Measurements from ENCODE around the gene PRKCQ. TPM values are rescaled to one million over a fixed set of nuclear protein-coding genes. Genes with fewer than 3 reads are reported as not detected.

The PRKCQ gene
- total and polyA plus RNA-seq, 7 experiments from 2014 or later = 44.3 to 74.5 (median 65.8) TPM

GRCh38 chr10:6542999-6543430 is 37.1 kb downstream of the PRKCQ start:
- intact Hi-C loops (cut with micrococcal nuclease) = loop anchor here (1.0 to 2.0 kb wide), 11 partner anchors 13 to 340 kb away; partner anchors contain the start of gene PFKFB3 (in 1 of the 2)
- ATAC-seq = peak; percentile 90
- H3K36me3 ChIP-seq (ENCODE audit: control insufficient read depth in 2 of 3, insufficient read depth in 3 of 3, low read length in 3 of 3) = no peaks in the 10 kb centered on the region
- peaks cover 55 to 66% of the 10 kb centered on the region in 2 donors for H3K4me1 ChIP-seq (ENCODE audit: control insufficient read depth in 2 of 2, insufficient read depth in 2 of 2, low read length in 2 of 2)
- H3K9me3 ChIP-seq (ENCODE audit: control insufficient read depth in 2 of 3, low read length in 3 of 3) = no peaks in the 10 kb centered on the region
- peak in 8 of 9 donors; percentile 45 to 83 (median 78) for DNase-seq
- H3K27me3 ChIP-seq (ENCODE audit: control insufficient read depth in 2 of 2, insufficient read depth in 2 of 2, low read length in 2 of 2) = no peaks in the 10 kb centered on the region
- H3K4me3 ChIP-seq (ENCODE audit: low read length) = peak overlapping the region; percentile 64
- H3K27me3 Mint-ChIP-seq = no peaks in the 10 kb centered on the region
- ChIA-PET POLR2A (interaction anchor here (0.6 to 3.0 kb wide), 22 partner anchors 10 to 69 kb away, joined by 3 to 100 read pairs (median 6); partner anchors contain the start of gene PRKCQ), CTCF (interaction anchor here (0.6 to 2.5 kb wide), 13 partner anchors 9 to 1728 kb away, joined by 3 to 12 read pairs (median 5); partner anchors contain the start of gene PRKCQ)
- H3K27ac Mint-ChIP-seq = peak overlapping the region; percentile 97 to 100 (median 99)
- peaks cover 43 to 90% (median 76%) of the 10 kb centered on the region in 7 donors for H3K4me1 Mint-ChIP-seq
- H3K4me3 Mint-ChIP-seq = peak overlapping the region; percentile 79 to 95 (median 88)
- H3K27ac ChIP-seq (ENCODE audit: low read depth, low read length) = peak overlapping the region; percentile 73
- H3K9me3 Mint-ChIP-seq = peaks cover 0 to 4% (median 0%) of the 10 kb centered on the region in 11 donors
- peaks cover 7 to 32% (median 15%) of the 10 kb centered on the region in 5 donors for H3K36me3 Mint-ChIP-seq

DNA sequence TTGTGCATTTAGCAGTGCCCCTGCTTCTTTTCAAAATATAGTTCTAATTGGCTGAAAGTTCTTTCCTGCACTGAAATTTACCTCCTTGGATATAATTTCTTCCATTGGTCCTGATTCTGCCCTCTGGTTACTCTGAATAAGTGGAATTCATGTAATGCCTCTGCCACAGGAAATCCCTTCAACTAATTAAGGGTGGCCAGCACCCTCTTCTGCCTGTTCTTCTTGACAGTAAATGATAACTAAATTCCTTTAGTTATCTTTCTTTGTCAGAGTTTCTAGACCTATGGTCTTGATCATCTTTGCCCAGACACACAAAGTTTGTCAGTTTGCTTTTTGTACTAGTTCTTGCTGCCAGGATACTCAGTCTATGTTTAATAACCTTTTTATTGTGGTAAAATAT is 40.2 kb downstream of the PRKCQ start:
- H3K4me3 Mint-ChIP-seq = peak overlapping the region in 5 of 10 donors; percentile 6 to 89 (median 28)
- no peaks in the 10 kb centered on the region for H3K27me3 Mint-ChIP-seq
- Histone ChIP-seq H3K4me1 (ENCODE audit: control insufficient read depth in 2 of 2, insufficient read depth in 2 of 2, low read length in 2 of 2) (peaks cover 52 to 68% of the 10 kb centered on the region in 2 donors), H3K9me3 (ENCODE audit: control insufficient read depth in 2 of 3, low read length in 3 of 3) (no peaks in the 10 kb centered on the region), H3K36me3 (ENCODE audit: control insufficient read depth in 2 of 3, insufficient read depth in 3 of 3, low read length in 3 of 3) (peaks cover 0 to 5% (median 0%) of the 10 kb centered on the region in 3 experiments), H3K4me3 (ENCODE audit: low read length) (no peak overlapping the region), H3K27me3 (ENCODE audit: control insufficient read depth in 2 of 2, insufficient read depth in 2 of 2, low read length in 2 of 2) (no peaks in the 10 kb centered on the region), H3K27ac (ENCODE audit: low read depth, low read length) (no peak overlapping the region)
- peaks cover 0 to 3% (median 0%) of the 10 kb centered on the region in 11 donors for H3K9me3 Mint-ChIP-seq
- H3K36me3 Mint-ChIP-seq = peaks cover 7 to 38% (median 34%) of the 10 kb centered on the region in 5 donors
- DNase-seq (no peak), ATAC-seq (no peak)
- intact Hi-C loops (cut with micrococcal nuclease) = no loop called here
- ChIA-PET POLR2A (no interaction called here), CTCF (no interaction called here)
- H3K4me1 Mint-ChIP-seq = peaks cover 52 to 98% (median 92%) of the 10 kb centered on the region in 7 donors
- peak overlapping the region; percentile 16 to 100 (median 88) for H3K27ac Mint-ChIP-seq

GRCh38 chr10:6537770-6538169 is 42.3 kb downstream of the PRKCQ start:
- intact Hi-C loops (cut with micrococcal nuclease) = no loop called here
- H3K27me3 ChIP-seq (ENCODE audit: control insufficient read depth in 2 of 2, insufficient read depth in 2 of 2, low read length in 2 of 2) = no peaks in the 10 kb centered on the region
- ChIA-PET CTCF (interaction anchor here (0.8 kb wide), 1 partner anchor 110 kb away, joined by 3 read pairs; no protein-coding TSS in a partner anchor), POLR2A (interaction anchor here (0.9 to 2.2 kb wide), 4 partner anchors 9 to 64 kb away, joined by 3 to 8 read pairs (median 4); no protein-coding TSS in a partner anchor)
- no peak overlapping the region for H3K4me3 ChIP-seq (ENCODE audit: low read length)
- peaks cover 0 to 5% (median 0%) of the 10 kb centered on the region in 3 experiments for H3K36me3 ChIP-seq (ENCODE audit: control insufficient read depth in 2 of 3, insufficient read depth in 3 of 3, low read length in 3 of 3)
- no peaks in the 10 kb centered on the region for H3K9me3 ChIP-seq (ENCODE audit: control insufficient read depth in 2 of 3, low read length in 3 of 3)
- Mint-ChIP-seq H3K9me3 (peaks cover 0 to 3% (median 0%) of the 10 kb centered on the region in 11 donors), H3K4me3 (peak overlapping the region in 1 of 10 donors; percentile 44), H3K27ac (peak overlapping the region in 7 of 9 donors; percentile 64 to 98 (median 85)), H3K4me1 (peaks cover 44 to 97% (median 86%) of the 10 kb centered on the region in 7 donors), H3K27me3 (no peaks in the 10 kb centered on the region), H3K36me3 (peaks cover 7 to 42% (median 34%) of the 10 kb centered on the region in 5 donors)
- DNase-seq = no peak
- H3K4me1 ChIP-seq (ENCODE audit: control insufficient read depth in 2 of 2, insufficient read depth in 2 of 2, low read length in 2 of 2) = peaks cover 33 to 51% of the 10 kb centered on the region in 2 donors
- peak; percentile 51 for ATAC-seq
- H3K27ac ChIP-seq (ENCODE audit: low read depth, low read length) = peak overlapping the region; percentile 31

DNA sequence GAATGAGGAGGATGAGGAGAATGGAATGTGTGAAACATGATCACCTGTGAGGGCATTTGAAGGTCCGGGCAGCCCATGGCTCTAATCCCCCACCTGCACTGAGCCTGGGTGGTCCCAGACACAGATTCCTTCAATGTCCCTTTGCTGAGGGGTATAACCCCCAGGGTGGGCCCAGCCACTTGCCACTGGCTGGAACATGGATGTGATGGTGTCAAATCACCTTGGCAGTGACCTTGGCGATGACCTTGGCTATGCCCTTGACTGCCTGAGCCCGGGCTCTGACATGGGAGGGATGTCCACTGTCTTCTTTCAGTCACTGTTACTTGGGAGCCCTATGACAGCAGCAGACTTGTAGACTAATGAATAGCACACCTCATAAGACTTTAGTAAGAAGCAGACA is 44.0 kb downstream of the PRKCQ start:
- H3K27me3 Mint-ChIP-seq = no peaks in the 10 kb centered on the region
- POLR2A ChIA-PET = interaction anchor here (0.8 kb wide), 1 partner anchor 42 kb away, joined by 3 read pairs; no protein-coding TSS in a partner anchor
- no peaks in the 10 kb centered on the region for H3K9me3 ChIP-seq (ENCODE audit: control insufficient read depth in 2 of 3, low read length in 3 of 3)
- DNase-seq (no peak), ATAC-seq (no peak)
- H3K9me3 Mint-ChIP-seq = peaks cover 0 to 3% (median 0%) of the 10 kb centered on the region in 11 donors
- peak overlapping the region in 8 of 9 donors; percentile 77 to 98 (median 87) for H3K27ac Mint-ChIP-seq
- H3K4me3 Mint-ChIP-seq = peak overlapping the region in 1 of 10 donors; percentile 25
- peaks cover 7 to 44% (median 31%) of the 10 kb centered on the region in 5 donors for H3K36me3 Mint-ChIP-seq
- H3K27me3 ChIP-seq (ENCODE audit: control insufficient read depth in 2 of 2, insufficient read depth in 2 of 2, low read length in 2 of 2) = no peaks in the 10 kb centered on the region
- peaks cover 53 to 97% (median 86%) of the 10 kb centered on the region in 7 donors for H3K4me1 Mint-ChIP-seq
- peaks cover 26 to 50% of the 10 kb centered on the region in 2 donors for H3K4me1 ChIP-seq (ENCODE audit: control insufficient read depth in 2 of 2, insufficient read depth in 2 of 2, low read length in 2 of 2)
- intact Hi-C loops (cut with micrococcal nuclease) = no loop called here
- H3K36me3 ChIP-seq (ENCODE audit: control insufficient read depth in 2 of 3, insufficient read depth in 3 of 3, low read length in 3 of 3) = peaks cover 0 to 5% (median 0%) of the 10 kb centered on the region in 3 experiments
- CTCF ChIA-PET = no interaction called here
- H3K27ac ChIP-seq (ENCODE audit: low read depth, low read length) = peak overlapping the region; percentile 2
- no peak overlapping the region for H3K4me3 ChIP-seq (ENCODE audit: low read length)

DNA sequence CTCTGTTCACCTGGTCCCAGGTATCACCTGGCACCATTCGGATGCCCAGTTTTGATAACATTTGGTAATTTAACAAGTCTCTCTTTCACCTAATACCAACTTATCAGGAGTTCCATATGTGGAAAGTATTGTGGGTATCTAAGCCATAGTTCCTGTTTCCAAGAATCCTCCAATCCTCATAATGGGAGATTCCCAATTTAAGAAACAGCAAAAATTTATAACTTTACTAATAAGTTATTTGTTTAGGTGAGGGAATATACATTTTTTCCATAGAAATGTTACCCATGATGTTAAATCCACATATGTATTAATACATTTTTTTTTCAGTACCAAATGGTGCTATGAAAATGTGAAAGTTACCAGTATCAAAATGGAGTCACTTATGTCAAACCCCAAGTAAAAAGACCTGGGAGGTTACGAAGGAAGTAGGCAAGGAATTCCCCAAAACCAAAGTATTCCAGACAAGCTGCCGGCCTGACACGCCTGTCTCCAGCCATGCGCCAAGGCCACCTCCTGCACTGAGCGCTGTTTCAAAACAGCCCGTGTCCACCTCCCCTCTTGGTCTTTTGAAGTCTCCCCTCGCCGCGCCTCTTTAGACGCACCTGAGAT is 44.8 kb downstream of the PRKCQ start:
- peak overlapping the region in 1 of 10 donors; percentile 25 for H3K4me3 Mint-ChIP-seq
- DNase-seq = no peak
- ChIA-PET POLR2A (interaction anchor here (0.7 to 10.0 kb wide), 3 partner anchors 43 to 55 kb away, joined by 3 to 97 read pairs (median 3); partner anchors contain the start of gene PRKCQ), CTCF (interaction anchor here (0.7 kb wide), 1 partner anchor 215 kb away, joined by 3 read pairs; no protein-coding TSS in a partner anchor)
- Histone ChIP-seq H3K4me3 (ENCODE audit: low read length) (no peak overlapping the region), H3K27ac (ENCODE audit: low read depth, low read length) (no peak overlapping the region), H3K4me1 (ENCODE audit: control insufficient read depth in 2 of 2, insufficient read depth in 2 of 2, low read length in 2 of 2) (peaks cover 31 to 49% of the 10 kb centered on the region in 2 donors), H3K36me3 (ENCODE audit: control insufficient read depth in 2 of 3, insufficient read depth in 3 of 3, low read length in 3 of 3) (peaks cover 0 to 5% (median 0%) of the 10 kb centered on the region in 3 experiments), H3K9me3 (ENCODE audit: control insufficient read depth in 2 of 3, low read length in 3 of 3) (no peaks in the 10 kb centered on the region), H3K27me3 (ENCODE audit: control insufficient read depth in 2 of 2, insufficient read depth in 2 of 2, low read length in 2 of 2) (no peaks in the 10 kb centered on the region)
- no peaks in the 10 kb centered on the region for H3K27me3 Mint-ChIP-seq
- H3K27ac Mint-ChIP-seq = peak overlapping the region; percentile 42 to 98 (median 86)
- intact Hi-C loops (cut with micrococcal nuclease) = no loop called here
- peaks cover 0 to 3% (median 0%) of the 10 kb centered on the region in 11 donors for H3K9me3 Mint-ChIP-seq
- peaks cover 47 to 97% (median 86%) of the 10 kb centered on the region in 7 donors for H3K4me1 Mint-ChIP-seq
- H3K36me3 Mint-ChIP-seq = peaks cover 7 to 40% (median 27%) of the 10 kb centered on the region in 5 donors
- ATAC-seq = no peak

DNA sequence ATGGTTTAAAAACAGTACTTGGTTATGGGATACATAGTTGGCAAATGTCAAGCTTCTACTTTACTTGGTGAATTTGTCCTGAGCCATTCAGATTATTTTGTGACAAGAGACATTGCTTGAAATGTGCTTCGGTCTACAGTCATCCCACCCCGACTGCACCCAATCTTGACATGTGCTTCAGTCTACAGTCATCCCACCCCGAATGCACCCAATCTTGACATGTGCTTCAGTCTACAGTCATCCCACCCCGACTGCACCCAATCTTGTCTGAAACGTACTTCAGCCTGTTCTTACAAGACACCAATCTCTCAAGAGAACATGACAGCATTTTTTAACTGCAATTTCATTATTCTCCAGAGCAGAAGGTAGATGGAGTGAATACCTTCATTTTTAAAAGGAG is 47.8 kb downstream of the PRKCQ start:
- Histone ChIP-seq H3K9me3 (ENCODE audit: control insufficient read depth in 2 of 3, low read length in 3 of 3) (no peaks in the 10 kb centered on the region), H3K4me3 (ENCODE audit: low read length) (no peak overlapping the region), H3K27ac (ENCODE audit: low read depth, low read length) (peak overlapping the region; percentile 74), H3K27me3 (ENCODE audit: control insufficient read depth in 2 of 2, insufficient read depth in 2 of 2, low read length in 2 of 2) (no peaks in the 10 kb centered on the region), H3K4me1 (ENCODE audit: control insufficient read depth in 2 of 2, insufficient read depth in 2 of 2, low read length in 2 of 2) (peaks cover 50 to 65% of the 10 kb centered on the region in 2 donors), H3K36me3 (ENCODE audit: control insufficient read depth in 2 of 3, insufficient read depth in 3 of 3, low read length in 3 of 3) (peaks cover 0 to 5% (median 0%) of the 10 kb centered on the region in 3 experiments)
- no peaks in the 10 kb centered on the region for H3K27me3 Mint-ChIP-seq
- peaks cover 0 to 2% (median 0%) of the 10 kb centered on the region in 11 donors for H3K9me3 Mint-ChIP-seq
- no peak for DNase-seq
- peak overlapping the region; percentile 55 to 99 (median 98) for H3K27ac Mint-ChIP-seq
- POLR2A ChIA-PET = interaction anchor here (1.2 to 10.0 kb wide), 7 partner anchors 9 to 48 kb away, joined by 4 to 100 read pairs (median 34); partner anchors contain the start of gene PRKCQ
- CTCF ChIA-PET = interaction anchor here (0.9 to 1.6 kb wide), 4 partner anchors 9 to 59 kb away, joined by 3 to 4 read pairs (median 4); no protein-coding TSS in a partner anchor
- intact Hi-C loops (cut with micrococcal nuclease) = no loop called here
- H3K4me3 Mint-ChIP-seq = peak overlapping the region in 7 of 10 donors; percentile 5 to 86 (median 42)
- peaks cover 60 to 99% (median 91%) of the 10 kb centered on the region in 7 donors for H3K4me1 Mint-ChIP-seq
- H3K36me3 Mint-ChIP-seq = peaks cover 4 to 53% (median 14%) of the 10 kb centered on the region in 5 donors
- no peak for ATAC-seq

All from naive thymus-derived CD4-positive, alpha-beta T cell (primary cell).